Hematopoietic multipotent progenitor cell treated with erythropoietin and hydrocortisone succinate and interleukin-3 and kit ligand, for 17 days (in vitro differentiated cells): Measurements from ENCODE around the gene MOGAT2.

ENCODE experiments used
- DNase-seq: peaks from one replicate; pipeline ENCODE4 v3.0.0-alpha.2; 2015; ENCODE audit warnings: low spot score

Gene MOGAT2

DNA sequence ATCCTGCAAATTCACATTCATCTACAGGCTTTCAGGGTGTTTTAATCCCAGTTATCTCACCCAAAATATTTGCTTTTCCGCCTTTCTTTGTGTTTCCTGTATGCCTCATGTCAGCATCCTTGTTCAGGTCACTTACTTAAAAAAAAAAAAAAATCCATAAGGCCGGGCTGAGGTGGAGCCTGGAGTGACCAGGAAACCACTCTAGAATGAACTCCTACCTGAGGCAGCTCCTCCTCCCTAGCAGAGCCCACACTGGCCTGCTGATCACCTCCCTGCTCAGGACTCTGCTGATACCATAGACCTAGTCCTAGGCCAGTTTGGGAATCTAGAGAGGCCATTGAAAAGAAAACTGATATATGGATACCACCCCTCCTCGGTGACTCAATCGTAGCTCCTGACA lies 42.2 kb downstream of the MOGAT2 start:
- no peak for DNase-seq

DNA sequence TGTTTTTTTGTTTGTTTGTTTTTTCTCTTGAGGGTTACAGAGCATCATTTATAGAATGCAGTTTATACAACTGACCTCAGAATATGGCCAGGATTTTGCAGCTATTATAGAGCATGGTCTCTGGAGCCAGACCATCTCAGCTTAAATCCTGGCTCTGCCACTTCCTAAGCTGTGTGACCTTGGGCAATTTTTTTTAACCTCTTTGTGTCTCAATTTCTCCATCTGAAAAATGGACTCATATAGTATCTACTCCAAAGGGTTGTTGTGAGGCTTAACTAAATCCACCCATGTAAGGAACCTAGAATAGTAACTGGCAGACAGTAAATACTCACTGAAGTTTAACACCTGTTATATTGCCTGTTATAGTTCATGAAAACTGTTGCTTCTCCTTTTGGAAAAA lies 42.6 kb downstream of the MOGAT2 start:
- DNase-seq, result no peak

DNA sequence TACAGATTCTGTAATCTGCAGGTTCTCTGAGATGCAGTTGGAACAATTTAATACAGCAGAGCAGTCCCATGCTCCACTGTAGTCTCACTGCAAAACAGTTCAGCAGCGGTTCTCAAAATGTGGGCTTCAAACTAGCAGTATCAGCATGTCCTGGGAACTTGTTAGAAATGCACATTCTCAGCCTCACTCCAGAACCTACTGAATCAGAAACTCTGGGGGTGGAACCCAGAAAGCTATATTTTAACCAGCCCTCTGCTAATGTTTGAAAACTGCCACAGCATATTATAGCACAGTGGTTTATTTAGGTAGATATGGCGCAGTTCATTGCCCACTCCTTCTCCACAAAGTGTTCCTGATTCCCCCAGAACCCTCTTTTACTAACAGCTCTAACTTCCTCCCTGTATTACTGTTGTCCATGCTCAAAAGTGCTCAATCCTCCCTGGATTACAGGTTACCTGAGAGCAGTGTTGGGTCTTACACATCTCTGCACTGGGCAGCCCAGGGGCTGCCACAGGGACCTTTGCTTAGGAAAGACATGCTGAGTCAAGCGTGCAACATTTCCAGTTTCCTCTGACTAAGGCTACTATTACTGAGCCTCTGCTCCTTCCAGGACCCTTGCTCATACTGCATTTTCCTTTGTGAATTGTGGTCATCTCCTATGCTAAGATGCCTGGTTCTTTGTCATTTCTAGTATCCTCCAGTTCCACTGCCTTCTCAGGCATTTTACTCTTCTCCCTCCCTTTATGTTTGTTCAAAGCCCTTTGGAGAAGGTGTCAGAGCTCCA lies 43.3 kb downstream of the MOGAT2 start:
- no peak for DNase-seq

DNA sequence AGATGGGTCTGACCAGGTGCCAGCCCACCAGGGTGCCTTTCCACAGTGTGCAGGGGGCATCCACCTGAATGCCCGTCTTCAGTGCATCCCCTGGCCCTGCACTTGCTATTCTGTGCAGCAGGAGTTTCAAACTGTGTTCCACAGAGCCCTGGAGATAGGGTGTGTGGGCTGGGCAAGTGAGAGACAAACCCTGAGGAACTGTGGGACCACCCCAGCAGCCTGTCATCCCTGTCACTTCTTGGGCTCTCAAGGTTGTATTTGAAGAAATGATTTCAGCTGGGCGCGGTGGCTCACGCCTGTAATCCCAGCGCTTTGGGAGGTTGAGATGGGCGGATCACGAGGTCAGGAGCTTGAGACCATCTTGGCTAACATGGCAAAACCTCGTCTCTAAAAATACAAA lies 44.5 kb downstream of the MOGAT2 start:
- no peak for DNase-seq

DNA sequence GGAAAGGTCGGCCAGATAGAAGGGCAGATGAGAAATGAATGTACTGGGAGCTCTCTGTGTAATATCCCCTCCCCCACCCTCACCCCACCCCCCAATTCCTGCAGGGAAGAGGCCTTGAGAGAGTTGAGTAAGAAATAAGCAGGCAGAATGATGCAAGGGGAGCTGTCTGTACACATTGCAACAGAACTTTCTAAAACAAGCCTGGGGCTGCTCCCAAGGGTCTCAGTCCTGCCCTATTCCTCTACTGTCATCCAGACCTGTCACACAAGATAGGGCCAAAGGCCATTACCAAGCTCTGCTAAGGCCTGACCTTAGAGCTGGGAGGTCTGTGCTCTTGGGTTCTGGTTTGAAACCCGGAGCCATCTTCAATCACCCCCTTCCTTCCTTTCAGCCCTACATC lies 45.2 kb downstream of the MOGAT2 start:
- DNase-seq, result no peak

DNA sequence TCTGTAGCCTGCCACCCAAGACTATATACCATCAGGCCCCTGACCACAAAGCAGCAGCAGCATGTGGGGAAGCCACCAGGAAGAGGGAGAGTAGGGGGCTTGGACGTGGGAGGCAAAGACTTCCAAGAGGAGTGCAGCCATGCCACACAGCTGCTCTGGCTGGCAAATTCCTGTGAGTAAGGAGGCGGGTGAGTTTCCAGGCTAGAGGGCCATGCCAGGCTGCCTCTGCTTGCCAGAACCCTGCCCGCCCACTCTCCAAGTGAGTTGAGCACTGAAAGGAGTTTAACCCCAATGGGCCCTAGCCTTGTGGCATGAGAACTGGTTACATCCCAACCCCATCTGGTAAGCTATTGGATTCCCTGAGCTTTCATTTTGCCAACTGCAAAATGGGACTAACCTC lies 46.2 kb downstream of the MOGAT2 start:
- DNase-seq, result no peak

DNA sequence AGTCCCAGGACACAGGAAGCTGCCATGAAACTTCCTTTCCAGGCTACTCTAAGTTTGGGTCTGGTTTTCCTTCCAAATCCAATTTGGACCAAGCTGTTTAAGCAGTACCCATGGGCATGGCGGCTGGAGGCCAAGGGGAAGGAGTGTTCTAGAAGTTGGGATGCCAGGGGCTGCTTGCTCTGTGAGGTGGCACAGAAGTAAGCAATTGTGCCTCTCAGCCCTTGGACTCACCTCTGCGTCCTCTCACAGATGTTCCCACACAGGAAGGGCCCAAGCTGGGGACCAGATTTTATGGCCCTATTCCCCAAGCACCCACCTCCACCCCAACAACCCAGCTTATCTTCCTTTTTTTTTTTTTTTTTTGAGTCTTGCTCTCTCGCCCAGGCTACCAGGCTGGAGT lies 47.5 kb downstream of the MOGAT2 start:
- DNase-seq, result no peak

DNA sequence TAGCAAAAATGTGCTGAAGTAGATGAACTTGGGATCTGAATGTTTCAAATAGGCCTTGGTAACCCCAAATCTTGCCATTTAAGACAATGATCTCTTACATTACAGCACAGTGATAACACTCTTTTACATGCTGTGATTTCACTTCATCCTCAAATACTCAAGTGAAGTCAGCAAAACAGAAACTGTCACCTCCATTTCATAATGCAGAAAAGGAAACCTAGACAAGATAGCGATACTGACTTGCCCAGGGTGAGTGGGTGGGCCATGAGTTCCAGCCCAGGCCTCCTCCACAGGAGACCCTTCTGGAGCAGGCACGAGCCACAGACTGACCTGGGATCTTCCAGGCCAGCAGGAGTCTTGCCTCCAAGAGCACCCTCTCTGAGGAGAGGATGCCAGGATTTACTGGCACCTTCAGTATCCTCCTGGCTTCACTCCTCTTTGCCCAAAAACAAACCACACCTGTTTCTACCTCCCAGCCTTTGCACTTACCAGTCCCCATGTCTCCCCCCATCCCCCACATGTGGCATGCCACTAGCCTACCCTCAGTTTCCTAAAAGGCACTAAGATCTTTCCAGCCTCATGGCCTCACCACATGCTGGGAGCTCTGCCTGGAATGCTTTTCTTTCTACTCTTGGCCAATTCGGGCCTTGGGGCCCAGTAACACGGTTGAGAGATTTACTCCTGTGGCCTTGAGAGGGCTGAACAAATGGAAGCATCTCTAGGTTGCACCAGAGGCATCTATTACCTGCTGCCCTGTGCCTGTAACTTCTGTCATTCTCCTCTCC lies 49.0 kb downstream of the MOGAT2 start:
- DNase-seq, result no peak

DNA sequence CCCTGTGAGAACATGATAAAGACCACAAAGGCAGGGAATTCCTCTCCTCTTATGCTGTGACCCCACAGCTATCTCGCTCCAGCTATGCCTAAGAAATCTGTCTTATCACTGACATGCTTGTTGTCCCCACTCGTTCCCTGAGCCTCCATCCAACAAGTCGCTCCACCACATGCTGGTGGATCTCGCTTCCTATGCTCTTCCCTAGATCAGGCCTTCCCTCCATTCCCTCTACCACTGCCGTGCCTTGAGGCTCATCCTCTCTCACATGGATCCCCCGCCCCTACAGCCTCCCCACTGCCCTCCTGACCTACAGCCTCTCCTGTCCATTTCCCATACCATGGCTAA lies 49.6 kb downstream of the MOGAT2 start:
- no peak for DNase-seq

DNA sequence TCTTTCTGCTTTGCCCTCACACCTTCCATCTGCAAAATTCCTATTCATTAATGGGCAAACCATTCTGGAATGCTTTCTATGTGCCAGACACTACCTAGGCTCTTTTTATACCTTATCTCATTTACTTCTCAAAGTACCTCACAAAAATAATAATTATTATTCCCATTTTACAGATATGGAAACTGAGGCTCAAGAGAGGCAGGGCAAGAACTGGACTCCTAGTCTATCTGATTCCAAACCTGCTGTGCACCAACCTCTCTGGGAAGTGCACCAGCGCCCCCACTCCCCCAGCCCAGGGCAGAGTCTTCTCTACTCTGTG lies 50.1 kb downstream of the MOGAT2 start:
- DNase-seq, result no peak

DNA sequence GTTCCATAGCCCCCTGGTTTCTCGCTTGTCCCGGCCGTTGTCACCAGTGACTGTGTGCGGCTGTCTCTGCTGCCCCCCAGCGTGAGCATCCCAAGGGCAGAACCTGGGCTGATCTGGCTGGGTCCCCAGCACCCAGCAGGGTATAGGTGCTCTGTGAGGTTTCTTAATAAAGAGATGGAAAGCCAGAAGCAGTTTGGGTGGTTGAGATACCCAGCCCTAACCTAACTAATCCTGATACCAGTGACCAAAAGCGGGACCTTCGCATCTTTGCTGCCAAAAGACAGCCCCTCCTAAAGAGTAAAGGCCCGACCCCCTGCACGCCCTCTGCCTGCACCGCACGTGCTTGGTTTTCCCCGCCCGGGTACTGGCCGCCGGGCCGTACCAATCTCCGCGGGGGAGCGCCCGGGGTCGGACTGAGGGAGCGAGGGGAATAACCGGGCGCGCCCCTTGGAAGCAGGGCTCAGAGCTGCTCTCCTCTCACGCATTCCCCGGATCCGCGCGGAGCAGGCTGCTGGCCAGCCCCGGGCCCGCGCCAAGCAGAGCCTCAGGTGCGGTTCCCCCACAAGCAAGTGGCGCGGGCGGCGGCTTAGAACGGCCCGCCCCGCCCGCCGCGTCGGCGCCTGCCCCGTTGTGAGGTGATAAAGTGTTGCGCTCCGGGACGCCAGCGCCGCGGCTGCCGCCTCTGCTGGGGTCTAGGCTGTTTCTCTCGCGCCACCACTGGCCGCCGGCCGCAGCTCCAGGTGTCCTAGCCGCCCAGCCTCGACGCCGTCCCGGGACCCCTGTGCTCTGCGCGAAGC lies 50.7 kb downstream of the MOGAT2 start, which contains the start of gene DGAT2:
DGAT2 (plus strand) TSS at position 667 of the 797 bp plus-strand sequence. CDS start 214 bp downstream, outside the sequence.
- DNase-seq, result peak; percentile 79

DNA sequence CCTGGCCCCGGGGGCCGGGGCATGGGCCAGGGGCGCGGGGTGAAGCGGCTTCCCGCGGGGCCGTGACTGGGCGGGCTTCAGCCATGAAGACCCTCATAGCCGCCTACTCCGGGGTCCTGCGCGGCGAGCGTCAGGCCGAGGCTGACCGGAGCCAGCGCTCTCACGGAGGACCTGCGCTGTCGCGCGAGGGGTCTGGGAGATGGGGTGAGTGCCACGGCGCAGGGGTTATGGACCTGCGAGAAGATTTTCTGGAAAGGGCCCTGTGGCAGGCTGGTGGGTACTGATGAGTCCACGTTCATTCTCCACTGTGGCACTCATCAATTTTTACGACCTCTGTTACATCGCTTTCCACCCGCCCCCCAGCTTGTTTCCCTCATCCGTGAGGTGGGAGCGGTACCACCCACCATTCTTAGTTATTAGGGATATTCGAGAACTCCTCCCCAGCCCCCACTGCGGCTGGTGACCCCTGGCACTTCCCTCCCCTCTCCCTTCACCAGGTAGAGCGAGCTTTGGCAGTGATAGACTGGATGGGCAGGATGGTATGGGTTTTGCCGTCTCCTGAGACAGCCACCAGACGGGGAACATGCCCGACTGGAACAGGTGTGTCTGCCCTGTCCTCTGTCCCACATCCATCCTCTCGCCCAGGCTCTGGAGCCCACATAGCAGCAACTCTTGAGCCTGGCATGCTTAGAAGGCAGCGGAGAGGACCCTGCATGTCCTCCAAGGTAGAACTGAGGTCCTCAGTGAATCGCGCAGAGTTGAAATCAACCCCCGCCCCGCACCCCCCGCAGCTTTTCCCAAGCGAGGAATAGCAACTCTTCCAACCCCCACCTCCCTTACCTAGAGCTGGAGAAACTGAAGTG lies 51.5 kb downstream of the MOGAT2 start:
- no peak for DNase-seq

DNA sequence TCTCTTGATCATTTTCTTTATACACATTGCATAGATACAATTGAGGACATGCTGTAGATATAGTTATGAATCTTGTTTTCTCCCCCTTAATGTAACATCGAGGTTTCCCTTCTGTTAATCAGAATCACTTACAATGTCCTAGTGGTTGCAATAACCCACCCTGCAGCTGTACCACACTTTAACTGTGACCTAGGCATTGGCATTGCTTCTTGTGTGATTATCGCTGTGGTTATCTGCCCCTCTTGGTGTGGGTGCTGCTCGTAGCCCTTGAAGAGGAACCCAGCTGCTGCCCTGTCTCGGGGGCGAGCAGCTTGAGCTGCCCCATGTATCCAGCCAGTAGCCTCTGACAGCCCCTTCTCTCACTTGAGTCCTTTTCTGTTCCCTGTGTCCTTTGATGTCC lies 52.5 kb downstream of the MOGAT2 start:
- no peak for DNase-seq

DNA sequence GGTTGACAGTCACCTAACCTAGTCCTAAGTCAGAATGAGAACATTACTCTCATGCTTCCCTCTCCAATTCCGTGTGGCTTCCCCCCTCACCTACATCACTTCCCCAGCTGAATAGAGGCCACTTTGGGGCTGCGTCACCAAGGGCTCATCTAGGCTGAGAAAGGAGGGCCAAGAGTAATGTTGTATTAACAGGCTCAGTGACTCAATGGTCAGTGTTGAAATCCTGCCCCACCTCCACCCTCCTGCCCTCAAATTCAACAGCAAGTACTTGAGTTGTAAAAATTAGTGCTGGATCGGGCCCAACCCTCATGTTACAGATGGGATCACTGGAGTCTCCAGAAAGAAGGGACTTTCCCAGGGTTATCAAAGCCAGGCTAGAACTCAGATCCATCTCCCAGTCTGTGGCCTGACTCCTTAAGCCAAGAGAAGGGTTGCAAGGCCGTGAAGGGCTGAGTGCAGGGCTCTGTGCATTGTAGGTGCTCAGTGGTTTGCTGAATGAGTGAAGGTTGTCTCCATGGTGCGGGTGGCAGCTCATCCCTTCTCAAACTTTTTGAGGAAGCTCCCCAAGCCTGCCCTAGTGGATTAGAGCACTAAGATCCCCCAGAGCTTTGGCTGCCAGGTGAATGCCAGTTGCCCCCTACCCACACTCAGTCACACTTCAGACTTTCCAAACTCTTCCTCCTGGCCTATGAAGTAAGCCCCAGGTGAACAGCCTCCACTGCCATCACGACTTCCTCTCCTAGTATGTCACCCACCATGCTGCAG lies 54.2 kb downstream of the MOGAT2 start:
- no peak for DNase-seq

DNA sequence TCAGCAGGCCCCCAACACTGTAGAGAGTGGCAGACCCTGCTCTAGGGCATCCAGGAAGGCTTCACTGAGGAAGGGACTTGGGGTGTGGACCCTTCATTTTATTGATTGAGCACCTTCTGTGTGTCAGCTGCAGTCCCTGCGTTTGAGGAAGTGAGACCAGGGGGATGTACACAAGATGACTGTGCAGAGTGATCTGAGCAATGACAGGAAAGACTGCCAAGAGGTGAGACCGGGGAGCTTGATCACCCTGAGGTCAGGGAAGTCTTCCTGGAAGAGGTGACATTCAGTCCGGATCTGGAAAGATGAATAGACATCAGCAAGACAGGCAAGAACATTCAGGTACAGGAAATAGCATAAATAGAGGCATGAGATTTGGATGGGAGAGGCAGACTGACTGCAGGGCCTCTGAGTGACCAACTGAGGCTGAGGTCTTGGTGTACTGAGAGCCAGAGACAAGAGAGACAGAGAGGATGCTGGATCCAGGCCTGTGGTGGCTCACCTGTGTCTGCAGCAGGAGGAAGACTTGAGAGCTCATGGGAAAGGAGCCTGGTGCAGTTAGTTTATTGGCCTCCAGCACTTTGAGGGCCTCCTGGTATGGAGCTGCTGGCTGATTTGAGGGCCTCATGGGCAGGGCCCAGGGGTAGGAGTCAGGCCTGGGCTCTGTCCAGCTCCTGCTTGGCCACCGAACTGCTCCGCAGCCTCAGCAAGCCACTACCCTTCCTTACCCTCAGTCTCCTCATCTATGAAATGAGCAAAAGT lies 56.1 kb downstream of the MOGAT2 start:
- peak; percentile 28 for DNase-seq

DNA sequence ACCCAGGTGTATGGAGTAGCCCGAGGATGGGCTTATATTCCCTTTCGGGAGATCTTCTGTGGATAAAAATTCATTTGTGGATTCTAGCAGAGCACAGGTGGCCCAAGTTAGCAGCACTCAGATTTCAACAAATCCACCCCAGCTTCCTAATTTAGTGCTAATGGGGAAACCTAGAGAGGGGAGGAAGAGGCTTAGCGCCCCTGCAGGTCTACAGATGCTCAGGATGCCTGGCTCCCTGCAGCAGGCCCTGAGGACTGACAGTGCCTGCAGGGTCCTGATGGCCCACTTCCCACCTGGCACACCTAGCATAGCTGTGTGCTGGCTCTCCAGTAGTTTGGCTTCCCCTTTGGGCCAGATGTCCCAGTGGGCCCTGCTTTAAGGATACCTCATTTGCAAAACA lies 57.4 kb downstream of the MOGAT2 start:
- no peak for DNase-seq

DNA sequence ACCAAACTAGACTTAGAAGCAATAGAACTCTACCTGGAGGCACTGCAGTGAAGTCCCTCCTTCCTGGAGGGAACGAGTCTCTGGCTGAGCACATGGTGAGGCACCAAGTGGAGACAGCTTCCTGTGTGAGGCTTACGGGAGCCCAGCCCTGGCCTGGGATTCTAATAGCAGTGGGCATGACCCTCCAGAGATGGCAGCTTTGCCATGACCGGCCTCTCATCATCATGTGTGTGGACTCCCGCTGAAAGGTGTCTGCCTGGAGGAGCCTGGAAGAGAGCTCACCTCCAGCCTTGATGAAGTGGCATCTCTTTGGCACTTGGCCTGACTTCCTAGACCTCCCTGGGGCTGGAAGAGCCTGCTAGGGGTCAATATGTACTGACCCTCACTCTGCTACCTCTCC lies 58.9 kb downstream of the MOGAT2 start:
- DNase-seq, result no peak

DNA sequence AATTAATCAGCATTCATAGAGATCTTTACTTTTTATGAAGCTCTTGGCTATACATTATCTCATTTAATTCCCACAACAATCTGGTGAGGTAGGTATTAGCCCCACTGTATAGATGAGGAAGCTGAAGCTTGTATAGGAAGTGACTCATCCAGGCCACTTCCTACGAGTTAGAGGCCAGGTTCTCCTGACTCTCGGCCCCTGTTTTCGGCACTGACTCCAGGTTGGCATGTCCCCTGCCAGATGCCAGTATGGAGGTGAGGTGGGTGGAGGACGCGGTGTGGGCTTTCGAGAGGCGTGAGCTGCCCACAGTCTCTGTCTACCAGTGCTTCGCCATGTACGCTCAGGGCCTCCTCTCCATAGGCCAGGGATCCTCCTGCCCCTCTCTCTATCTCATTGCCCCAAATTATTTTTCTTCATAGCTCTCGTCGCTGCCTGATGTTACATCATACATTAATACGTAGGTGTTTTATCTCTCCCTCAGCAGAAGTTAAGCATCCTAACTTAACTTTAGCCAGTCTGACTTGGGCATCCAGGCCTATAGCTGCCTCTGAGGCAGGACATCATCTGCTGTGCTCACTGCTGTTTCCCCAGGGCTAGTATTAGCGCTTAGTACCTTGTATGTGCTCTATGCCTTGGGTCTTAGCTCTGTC lies 59.9 kb downstream of the MOGAT2 start:
- DNase-seq, result no peak

DNA sequence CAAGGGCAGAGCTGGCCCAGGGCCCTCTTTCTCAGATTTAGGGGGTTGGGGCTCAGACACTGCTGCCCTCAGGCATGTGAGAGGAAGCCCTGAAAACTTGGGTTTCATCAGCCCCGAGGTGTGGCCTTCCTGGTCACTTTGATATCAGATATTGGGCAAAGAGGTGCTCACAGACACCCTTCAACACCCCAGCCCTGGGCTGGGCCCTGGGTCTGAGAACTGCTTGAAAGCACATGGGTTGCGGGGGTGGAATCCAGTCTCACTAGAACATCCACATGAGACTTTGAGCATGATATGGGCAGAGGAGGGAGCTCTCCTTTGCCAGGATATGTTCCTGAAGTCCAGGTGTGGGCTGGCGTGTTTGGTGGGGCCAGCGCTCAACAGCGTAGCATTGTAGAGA lies 61.3 kb downstream of the MOGAT2 start:
- DNase-seq, result peak; percentile 17

DNA sequence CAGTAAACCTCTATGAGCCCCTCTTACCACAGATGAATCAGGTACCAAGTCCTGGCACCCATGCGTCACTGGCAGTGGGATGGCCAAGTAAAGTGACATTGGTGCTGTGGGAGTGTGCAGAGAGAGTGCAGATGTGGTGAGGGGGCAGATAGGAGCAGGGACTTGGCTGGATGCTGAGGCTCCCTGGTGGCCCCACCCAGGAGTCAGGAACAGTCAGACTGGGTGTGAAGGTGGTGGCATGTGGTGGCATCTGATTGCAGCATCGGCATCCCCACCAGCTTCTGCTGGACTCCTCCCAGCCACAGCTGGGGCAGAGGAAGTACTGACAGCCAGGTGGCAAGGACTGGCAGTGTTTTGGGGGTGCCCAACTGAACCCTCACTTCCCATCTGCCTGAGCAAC lies 62.3 kb downstream of the MOGAT2 start:
- peak; percentile 85 for DNase-seq
